SK-N-SH (cell line): ENCODE results near the gene PRAMEF1. TPM values are rescaled to one million over a fixed set of nuclear protein-coding genes. Genes with fewer than 3 reads are reported as not detected.

Experiments
- CTCF ChIA-PET: fragments of 300-600, 350-600 bp; formaldehyde crosslinking; extraction: SDS; loops from one replicate; lab custom pipeline; 2021; lab: Yijun Ruan, JAX
- POLR2A ChIA-PET: fragments of 350-600 bp; sonication (Branson Sonifier 250); formaldehyde crosslinking; extraction: SDS; loops from one replicate; lab custom pipeline; 2020; ENCODE audit warnings: antibody characterized with exemption, inconsistent platforms; lab: Yijun Ruan, JAX
- DNase-seq: peaks from one replicate; pipeline ENCODE4 v3.0.0; 2012
- H2AFZ ChIP-seq: fragments of 200-600 bp; sonication (generic); 2 replicates; pipeline ENCODE4 v1.8.1; 2016; ENCODE audit warnings: antibody characterized with exemption, mild to moderate bottlenecking, low read depth
- H3F3A ChIP-seq: fragments of 200-600 bp; sonication (generic); replicated peaks from 2 replicates; pipeline ENCODE3; 2016; ENCODE audit warnings: antibody characterized with exemption, mild to moderate bottlenecking; ENCODE audit not compliant: insufficient read depth
- H3K27ac ChIP-seq, 2 experiments: fragments of 200-500 bp in 1 of 2; fragments of 200-600 bp in 1 of 2; sonication (Bioruptor generic) in 1 of 2; sonication (generic), shearing (Covaris generic) in 1 of 2; 2 replicates each; pipeline versions ENCODE4 v1.5.1 to v1.6.1; 2014 to 2016; ENCODE audit warnings: low read depth in 2 of 2, inconsistent platforms in 1 of 2, low read length in 1 of 2, mild to moderate bottlenecking in 1 of 2, mixed read lengths in 1 of 2
- H3K27me3 ChIP-seq: fragments of 200-600 bp; sonication (generic), shearing (Covaris generic); 2 replicates; pipeline ENCODE4 v1.6.1; 2016; ENCODE audit warnings: mixed run types; ENCODE audit not compliant: insufficient read depth
- H3K36me3 ChIP-seq, 2 experiments: fragments of 200-500 bp in 1 of 2; fragments of 200-600 bp in 1 of 2; sonication (Bioruptor generic) in 1 of 2; sonication (generic) in 1 of 2; replicated peaks in 1 of 2; 2 replicates each; pipeline versions ENCODE3 to v1.5.1; 2014 to 2016; ENCODE audit warnings: low read length in 1 of 2, mild to moderate bottlenecking in 1 of 2; ENCODE audit not compliant: insufficient read depth in 2 of 2, control insufficient read depth in 1 of 2
- H3K4me1 ChIP-seq, 2 experiments: fragments of 200-500 bp in 1 of 2; fragments of 200-600 bp in 1 of 2; sonication (Bioruptor generic) in 1 of 2; sonication (generic), shearing (Covaris generic) in 1 of 2; 2 replicates each; pipeline versions ENCODE4 v1.5.1 to v1.6.1; 2014 to 2016; ENCODE audit warnings: low read depth in 1 of 2, low read length in 1 of 2, mixed run types in 1 of 2; ENCODE audit not compliant: insufficient read depth in 2 of 2, control insufficient read depth in 1 of 2
- H3K4me2 ChIP-seq: fragments of 200-600 bp; sonication (generic), shearing (Covaris generic); 2 replicates; pipeline ENCODE4 v1.6.1; 2017; ENCODE audit warnings: mixed run types
- H3K4me3 ChIP-seq, 2 experiments: fragments of 200-500 bp in 1 of 2; fragments of 200-600 bp in 1 of 2; sonication (Bioruptor generic) in 1 of 2; sonication (generic), shearing (Covaris generic) in 1 of 2; 2 replicates each; pipeline versions ENCODE4 v1.5.1 to v1.8.1; 2014 to 2016; ENCODE audit warnings: low read depth in 2 of 2, inconsistent platforms in 1 of 2, low read length in 1 of 2, mild to moderate bottlenecking in 1 of 2, mixed read lengths in 1 of 2, moderate library complexity in 1 of 2
- H3K79me2 ChIP-seq: fragments of 200-600 bp; sonication (generic); 2 replicates; pipeline ENCODE4 v1.8.1; 2017; ENCODE audit warnings: mild to moderate bottlenecking; ENCODE audit not compliant: insufficient read depth
- H3K9ac ChIP-seq: fragments of 200-600 bp; sonication (generic); 2 replicates; pipeline ENCODE4 v1.6.1; 2017; ENCODE audit warnings: mixed run types
- H3K9me2 ChIP-seq: fragments of 200-600 bp; sonication (generic); 2 replicates; pipeline ENCODE4 v1.6.1; 2017; ENCODE audit warnings: mixed run types
- H3K9me3 ChIP-seq: fragments of 200-600 bp; sonication (generic); 2 replicates; pipeline ENCODE4 v1.6.1; 2017; ENCODE audit warnings: mixed run types, mild to moderate bottlenecking, moderate library complexity
- H4K20me1 ChIP-seq: fragments of 200-600 bp; sonication (generic); 2 replicates; pipeline ENCODE4 v1.6.1; 2017; ENCODE audit warnings: mild to moderate bottlenecking, mixed run types; ENCODE audit not compliant: insufficient read depth
- EP300 ChIP-seq, 2 experiments: IDR thresholded peaks; 2 replicates each; pipeline versions ENCODE4 v1.4.0 to v1.6.1; 2012; ENCODE audit warnings: borderline replicate concordance in 1 of 2, low read depth in 1 of 2, low read length in 1 of 2
- EZH2phosphoT487 ChIP-seq: fragments of 200-600 bp; sonication (generic); IDR thresholded peaks from 2 replicates; pipeline ENCODE4 v1.6.1; 2017; ENCODE audit warnings: low read depth, mixed run types, mild to moderate bottlenecking, antibody characterized with exemption, moderate library complexity, borderline replicate concordance
- FOSL2 ChIP-seq: IDR thresholded peaks from 2 replicates; pipeline ENCODE4 v1.4.0; 2012; ENCODE audit warnings: low read depth, mild to moderate bottlenecking, moderate library complexity, borderline replicate concordance
- FOXJ3 ChIP-seq: sonication (generic); formaldehyde crosslinking; IDR thresholded peaks from 2 replicates; pipeline ENCODE4 v1.5.1; 2020; ENCODE audit warnings: mild to moderate bottlenecking, missing genetic modification reagents
- GATA2 ChIP-seq: sonication (generic); formaldehyde crosslinking; IDR thresholded peaks from 2 replicates; pipeline ENCODE4 v1.5.0; 2020; ENCODE audit warnings: mild to moderate bottlenecking, missing genetic modification reagents
- IRF3 ChIP-seq: fragments of 150-350 bp; IDR thresholded peaks from 2 replicates; pipeline ENCODE4 v1.6.1; 2016; ENCODE audit warnings: mild to moderate bottlenecking, low read depth, low read length
- MAX ChIP-seq: IDR thresholded peaks from 2 replicates; pipeline ENCODE4 v1.4.0; 2012; ENCODE audit warnings: low read depth
- MXI1 ChIP-seq: IDR thresholded peaks from 2 replicates; pipeline ENCODE4 v1.6.1; 2012; ENCODE audit warnings: mild to moderate bottlenecking, low read depth, low read length, improper control_type of control experiment
- NRF1 ChIP-seq: IDR thresholded peaks from 2 replicates; pipeline ENCODE4 v1.6.1; 2012; ENCODE audit warnings: low read depth, mild to moderate bottlenecking, low read length
- PBX3 ChIP-seq: IDR thresholded peaks from 2 replicates; pipeline ENCODE4; 2012
- RAD21 ChIP-seq: IDR thresholded peaks from 2 replicates; pipeline ENCODE4 v1.6.1; 2012; ENCODE audit warnings: mild to moderate bottlenecking, low read length
- REST ChIP-seq: IDR thresholded peaks from 2 replicates; pipeline ENCODE4 v1.6.1; 2012; ENCODE audit warnings: mild to moderate bottlenecking, low read depth, low read length, moderate library complexity
- RFX5 ChIP-seq: IDR thresholded peaks from 2 replicates; pipeline ENCODE4 v1.6.1; 2012; ENCODE audit warnings: mild to moderate bottlenecking, improper control_type of control experiment, low read length
- RXRA ChIP-seq: IDR thresholded peaks from 2 replicates; pipeline ENCODE4 v1.4.0; 2012; ENCODE audit warnings: low read depth, mild to moderate bottlenecking, borderline replicate concordance
- SIN3A ChIP-seq: IDR thresholded peaks from 2 replicates; pipeline ENCODE4 v1.6.1; 2012; ENCODE audit warnings: low read depth, mild to moderate bottlenecking, low read length, moderate library complexity, borderline replicate concordance
- TEAD4 ChIP-seq: IDR thresholded peaks from 2 replicates; pipeline ENCODE4 v1.4.0; 2012; ENCODE audit warnings: mild to moderate bottlenecking, borderline replicate concordance; ENCODE audit not compliant: insufficient read depth
- WGBS: methylation state at CpG from one replicate; pipeline ENCODE4 v1.1.6; 2017; ENCODE audit warnings: low lambda C conversion rate; 5-methylcytosine and 5-hydroxymethylcytosine counted together
- polyA plus RNA-seq, 3 experiments: library from polyadenylated mRNA; depleted of rRNA; stranded (reverse); fragments of >200 nt; gene quantifications; 2 replicates each; pipeline ENCODE4 v1.2.3, GENCODE V29; 2012

Gene PRAMEF1
- polyA plus RNA-seq, 1 of the 3 experiments (the other 2 are of a cell fraction): not detected

GRCh38 chr1:12762766-12763165 is 28.4 kb upstream of the PRAMEF1 start:
- H3K4me3 ChIP-seq: no peak overlapping the region
- H3K36me3 ChIP-seq: no peaks in the 10 kb centered on the region
- H3K9me3 ChIP-seq: no peaks in the 10 kb centered on the region
- DNase-seq: no peak
- POLR2A ChIA-PET: no interaction called here
- H3K4me2 ChIP-seq: no peak overlapping the region
- H2AFZ ChIP-seq: no peak overlapping the region
- H3F3A ChIP-seq: no peaks in the 10 kb centered on the region
- TF ChIP-seq REST (no peak), MAX (no peak), NRF1 (no peak), FOXJ3 (CRISPR knock-in tag) (no peak), PBX3 (no peak), SIN3A (no peak), RXRA (no peak), EP300 (IDR thresholded peaks at IDR 0.05; ENCODE audit: borderline replicate concordance in 1 of 2, low read depth in 1 of 2, low read length in 1 of 2) (no peak), GATA2 (no peak), RAD21 (no peak), FOSL2 (no peak), EZH2phosphoT487 (no peak), TEAD4 (no peak), IRF3 (no peak), RFX5 (no peak), MXI1 (no peak)
- TF ChIP-seq, all 33 proteins: peak for 0
- H3K27ac ChIP-seq: no peak overlapping the region
- H3K9ac ChIP-seq: no peak overlapping the region
- 25% methylated on average over 7 of the region's 7 CpGs for WGBS
- no peaks in the 10 kb centered on the region for H3K4me1 ChIP-seq
- no peaks in the 10 kb centered on the region for H3K79me2 ChIP-seq
- no peaks in the 10 kb centered on the region for H3K9me2 ChIP-seq
- H4K20me1 ChIP-seq: no peaks in the 10 kb centered on the region
- H3K27me3 ChIP-seq: no peaks in the 10 kb centered on the region
- CTCF ChIA-PET: no interaction called here
